HG03196 (cell line): ENCODE data around the gene NEURL4.
"Not testable (repeated sequence)": the region's sequence is repeated elsewhere in the genome, so short reads cannot be mapped to it uniquely, and the experiment has no call there.

Source experiments
- ATAC-seq: cut with Tn5 transposase; IDR thresholded peaks from one replicate; pipeline ENCODE4 v1.9.1; 2021; ENCODE audit not compliant: unreplicated experiment

NEURL4 gene

DNA sequence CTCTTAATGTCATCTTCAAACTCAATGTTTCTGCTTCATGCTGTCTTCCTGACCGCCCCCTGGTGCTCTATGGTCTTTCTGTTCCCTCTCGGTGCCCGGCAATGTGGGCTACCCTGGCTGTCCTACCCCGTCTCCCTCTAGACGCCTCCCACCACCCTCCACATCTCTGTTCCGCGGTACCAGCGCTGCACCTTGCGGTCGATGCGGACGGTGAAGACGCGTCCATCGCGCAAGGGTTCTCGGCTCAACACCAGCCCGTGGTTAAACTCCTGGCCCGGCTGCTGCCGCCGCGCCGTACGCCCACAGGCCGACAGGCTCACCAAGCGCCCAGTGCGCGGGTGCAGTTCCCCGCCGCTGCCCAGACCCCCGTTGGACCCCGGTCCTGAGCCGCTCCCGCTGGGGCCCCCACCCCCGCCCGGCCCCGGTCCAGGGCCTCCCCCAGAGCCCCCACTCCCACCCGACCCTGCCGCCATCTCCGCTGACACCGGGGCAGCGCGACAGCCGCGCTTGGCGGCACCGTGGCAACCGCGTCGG is at the start of gene NEURL4:
NEURL4 (minus strand) TSS at position 496 of the 534 bp plus-strand sequence; CDS start at position 473, 23 bp downstream.
- peak; percentile 8 for ATAC-seq

DNA sequence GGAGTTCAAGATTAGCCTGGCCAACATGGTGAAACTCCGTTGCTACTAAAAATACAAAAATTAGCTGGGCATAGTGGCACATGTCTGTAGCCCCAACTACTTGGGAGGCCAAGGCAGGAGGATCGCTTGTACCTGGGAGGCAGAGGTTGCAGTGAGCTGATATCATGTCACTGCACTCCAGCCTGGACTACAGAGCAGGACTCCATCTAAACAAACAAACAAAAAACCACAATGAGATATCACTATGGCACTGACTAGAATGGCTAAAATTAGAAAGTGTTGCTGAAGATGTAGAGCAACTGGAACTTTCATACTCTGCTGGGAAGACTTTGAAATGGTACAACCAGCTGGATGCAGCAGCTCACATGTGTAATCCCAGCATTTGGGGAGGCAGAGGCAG is 45.2 kb upstream of the NEURL4 start:
- ATAC-seq = no peak

DNA sequence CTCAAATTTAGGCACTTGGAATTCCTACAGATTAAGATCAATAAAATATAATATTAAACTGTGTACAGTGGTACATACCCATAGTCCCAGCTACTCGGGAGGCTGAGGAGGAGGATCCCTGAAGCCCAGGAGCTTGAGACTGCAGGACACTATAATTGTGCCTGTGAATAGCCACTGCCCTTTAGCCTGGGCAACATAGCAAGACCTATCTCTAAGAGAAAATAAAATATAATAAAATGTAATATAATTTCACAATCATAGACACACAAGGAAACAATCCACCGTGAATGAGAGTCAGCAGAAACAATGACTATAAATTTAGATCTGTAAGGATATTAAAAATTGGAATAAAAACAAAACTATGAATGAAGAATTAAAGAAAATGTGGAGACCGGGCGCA is 41.7 kb upstream of the NEURL4 start:
- no peak for ATAC-seq

DNA sequence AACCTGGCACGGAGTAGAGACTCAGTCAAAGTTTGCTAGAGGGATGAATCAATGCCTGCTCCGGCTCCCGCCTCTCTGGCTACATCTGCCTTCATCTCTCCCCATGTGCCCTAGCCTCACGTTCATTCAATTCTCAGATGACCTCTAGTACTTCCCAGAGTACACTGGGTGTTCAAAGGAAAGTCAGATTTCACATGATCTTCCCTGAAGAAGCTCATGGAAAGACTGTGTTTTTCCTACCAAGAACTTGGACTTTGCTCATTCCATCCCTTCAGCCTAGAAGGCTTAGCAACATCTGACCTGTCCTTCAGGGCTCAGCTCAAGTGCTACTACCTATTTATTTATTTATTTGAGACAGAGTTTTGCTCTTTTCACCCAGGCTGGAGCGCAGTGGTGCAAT is 40.7 kb upstream of the NEURL4 start:
- no peak for ATAC-seq

- ATAC-seq = not testable (repeated sequence)
Measured at GRCh38 chr17:7368599-7368994, 39.5 kb upstream of the NEURL4 start.

DNA sequence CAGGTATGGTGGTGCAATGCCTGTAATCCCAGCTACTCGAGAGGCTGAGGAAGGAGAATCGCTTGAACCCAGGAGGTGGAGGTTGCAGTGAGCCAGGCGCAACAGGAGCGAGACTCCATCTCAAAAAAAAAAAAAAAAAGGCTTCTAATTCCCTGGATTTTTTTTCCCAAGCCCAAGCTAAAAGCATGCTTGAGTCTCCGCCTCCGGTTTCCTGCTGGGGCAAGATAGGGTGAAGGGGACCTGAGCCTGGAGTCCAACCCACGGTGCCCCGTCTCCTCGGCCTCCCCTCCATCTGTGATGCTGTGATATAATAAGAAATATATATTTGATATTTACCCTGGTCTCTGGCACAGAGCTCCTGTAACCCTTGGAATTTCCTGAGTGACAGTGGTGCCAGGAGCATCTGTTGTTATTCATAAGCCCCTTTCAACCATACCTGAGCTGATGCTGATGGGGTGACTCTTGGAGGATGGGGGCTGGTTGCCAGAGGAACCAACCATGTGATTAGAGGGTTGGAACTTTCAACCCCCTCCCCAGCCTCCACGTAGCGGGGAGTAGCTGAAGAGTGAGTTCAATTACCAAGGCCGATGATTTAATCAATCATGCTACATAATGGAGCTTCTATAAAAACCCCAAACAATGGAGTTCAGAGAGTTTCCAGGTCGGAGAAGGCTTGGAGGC is 38.9 kb upstream of the NEURL4 start:
- no peak for ATAC-seq

GRCh38 chr17:7367083-7367482 is 37.9 kb upstream of the NEURL4 start:
- no peak for ATAC-seq

DNA sequence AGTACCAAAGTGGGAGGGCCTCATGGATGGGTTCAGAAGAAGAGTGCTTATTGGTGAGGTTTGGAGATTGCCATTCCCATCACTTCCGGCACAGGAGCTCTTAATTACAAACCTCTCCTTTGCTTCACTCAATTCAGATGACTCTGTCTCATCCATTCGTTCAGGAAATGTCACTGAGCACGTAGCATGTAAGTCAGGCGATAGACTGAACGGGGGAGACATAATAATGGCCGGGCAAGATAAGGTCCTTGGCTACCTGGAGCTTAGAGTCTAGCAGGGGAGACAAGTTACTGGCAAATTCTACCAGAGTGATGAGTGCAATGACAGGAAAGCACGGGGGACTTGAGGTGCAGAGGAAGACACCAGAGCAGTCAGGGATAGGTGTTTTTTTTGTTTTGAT is 36.8 kb upstream of the NEURL4 start:
- ATAC-seq = not testable (repeated sequence)

DNA sequence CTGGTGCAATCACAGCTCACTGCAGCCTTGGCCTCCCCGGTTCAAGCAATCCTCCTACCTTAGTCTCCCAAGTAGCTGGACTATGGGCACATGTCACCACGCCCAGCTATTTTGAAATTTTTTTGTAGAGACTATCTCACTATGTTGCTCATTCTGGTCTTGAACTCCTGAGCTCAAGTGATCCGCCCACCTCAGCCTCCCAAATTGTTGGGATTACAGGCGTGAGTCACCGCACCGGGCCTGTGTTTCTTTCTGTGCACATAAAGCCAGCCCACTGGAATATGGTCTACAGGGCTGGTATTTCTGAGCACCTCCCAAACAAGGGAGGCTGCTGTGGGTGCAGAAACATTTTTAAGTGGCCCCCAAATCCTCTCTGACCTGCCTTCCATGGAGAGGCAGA is 34.2 kb upstream of the NEURL4 start:
- no peak for ATAC-seq

GRCh38 chr17:7361906-7362305 is 32.8 kb upstream of the NEURL4 start:
- no peak for ATAC-seq

GRCh38 chr17:7357381-7357780 is 28.2 kb upstream of the NEURL4 start:
- ATAC-seq = no peak

GRCh38 chr17:7356756-7357155 is 27.6 kb upstream of the NEURL4 start:
- no peak for ATAC-seq

DNA sequence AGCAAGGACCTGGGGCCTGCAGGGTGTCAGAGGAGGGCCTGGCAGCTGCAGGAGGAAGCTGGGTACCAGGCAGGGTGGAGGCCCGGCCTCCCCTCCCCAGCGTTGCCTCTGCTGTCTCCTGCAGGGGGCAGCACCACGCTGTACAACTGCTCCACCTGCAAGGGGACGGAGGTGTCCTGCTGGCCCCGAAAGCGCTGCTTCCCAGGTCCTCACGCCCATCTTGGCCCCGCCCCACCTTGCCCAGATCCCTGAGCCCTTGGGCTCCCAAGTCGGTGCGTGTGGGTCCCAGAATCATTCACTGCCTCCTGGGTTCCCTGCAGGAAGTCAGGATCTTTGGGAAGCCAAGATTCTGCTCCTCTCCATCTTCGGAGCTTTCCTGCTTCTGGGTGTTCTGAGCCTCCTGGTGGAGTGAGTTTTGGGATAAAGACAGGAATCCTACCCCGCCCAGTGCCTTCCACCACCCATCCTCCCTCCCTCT is 27.0 kb upstream of the NEURL4 start:
- no peak for ATAC-seq

DNA sequence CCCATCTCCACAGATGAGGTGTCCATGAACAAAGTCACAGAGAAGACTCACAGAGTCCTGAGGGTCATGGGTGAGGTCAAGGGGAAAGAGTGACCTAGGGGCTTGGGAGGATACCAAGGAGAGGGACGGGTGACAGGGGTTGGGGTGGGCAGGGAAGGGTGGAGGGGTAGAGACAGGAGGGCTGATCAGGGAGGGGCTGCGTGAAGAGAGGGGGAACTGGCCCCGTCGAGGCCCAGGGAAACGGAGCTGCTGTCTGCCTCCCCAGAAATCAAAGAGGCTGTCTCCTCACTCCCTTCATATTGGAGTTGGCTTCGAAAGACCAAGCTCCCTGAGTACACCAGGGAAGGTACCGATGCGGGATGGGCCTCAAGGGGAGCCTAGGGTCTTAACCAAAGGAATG is 26.4 kb upstream of the NEURL4 start:
- no peak for ATAC-seq

DNA sequence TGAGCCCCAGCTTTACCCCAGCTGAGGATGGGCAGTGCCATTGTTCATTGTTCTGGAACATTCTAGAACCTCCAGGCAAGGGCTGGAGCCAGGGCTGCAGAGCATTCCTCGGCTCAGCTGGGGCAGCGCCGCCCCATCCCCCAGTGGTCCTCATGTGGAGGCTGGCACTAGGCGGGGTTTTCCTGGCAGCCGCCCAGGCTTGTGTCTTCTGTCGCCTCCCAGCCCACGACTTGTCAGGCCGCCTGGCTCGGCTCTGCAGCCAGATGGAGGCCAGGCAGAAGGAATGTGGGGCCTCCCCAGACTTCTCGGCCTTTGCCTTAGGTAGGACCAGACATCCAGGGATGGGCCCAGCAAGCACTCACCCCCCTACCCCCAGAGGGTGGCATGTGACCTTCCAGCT is 25.9 kb upstream of the NEURL4 start, which contains the start of gene TMEM95:
TMEM95 (plus strand) TSS at position 104 of the 400 bp plus-strand sequence; CDS start at position 153, 49 bp downstream.
- ATAC-seq = no peak

DNA sequence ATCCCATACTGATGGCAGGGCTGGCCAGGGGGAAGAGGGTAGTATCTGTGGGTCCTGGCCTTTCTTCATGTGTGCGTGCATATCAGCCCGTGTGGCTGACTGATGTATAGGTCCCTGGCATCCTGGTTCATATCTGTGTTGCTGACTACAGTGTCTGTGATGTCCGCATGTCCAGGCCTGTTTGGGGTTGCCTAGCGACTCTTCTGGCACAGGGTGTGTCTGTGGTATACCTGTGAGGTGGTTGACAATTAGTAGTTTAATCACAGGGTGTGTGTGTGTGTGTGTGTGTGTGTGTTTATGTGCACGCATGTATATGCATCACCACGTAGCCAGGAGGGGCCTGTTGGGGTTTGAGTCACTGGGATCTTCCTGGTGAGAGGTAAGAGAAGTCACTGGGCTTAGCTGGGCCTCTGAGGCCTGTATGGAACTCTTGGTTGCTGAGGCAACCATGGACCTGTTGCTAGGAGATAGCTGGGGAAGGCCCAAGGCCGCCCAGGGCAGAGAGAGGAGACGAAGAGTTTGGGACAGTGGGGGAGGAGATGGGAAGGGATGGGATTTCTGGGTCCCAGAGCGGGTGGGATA is 25.2 kb upstream of the NEURL4 start:
- no peak for ATAC-seq

- ATAC-seq = no peak
Measured at GRCh38 chr17:7352910-7353635, 23.9 kb upstream of the NEURL4 start.

DNA sequence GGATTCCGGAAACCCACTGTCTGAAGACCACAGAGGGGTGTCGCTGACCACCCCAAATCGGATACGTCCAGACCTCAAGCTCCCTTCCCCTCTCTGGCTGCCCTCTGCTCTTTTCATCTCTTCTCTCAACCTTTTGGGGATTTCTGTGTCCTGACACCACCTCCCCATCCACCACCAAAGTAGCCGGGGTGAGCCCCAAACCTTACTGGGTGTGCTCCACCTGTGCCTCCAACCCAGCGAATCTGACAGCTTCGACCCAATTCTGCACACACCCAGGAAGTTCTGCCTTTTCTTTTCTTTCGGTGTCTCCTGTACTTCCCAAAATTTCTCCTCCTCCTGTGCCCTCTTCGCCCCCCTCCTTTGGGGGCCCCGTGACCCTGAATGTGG is 23.4 kb upstream of the NEURL4 start:
- no peak for ATAC-seq

DNA sequence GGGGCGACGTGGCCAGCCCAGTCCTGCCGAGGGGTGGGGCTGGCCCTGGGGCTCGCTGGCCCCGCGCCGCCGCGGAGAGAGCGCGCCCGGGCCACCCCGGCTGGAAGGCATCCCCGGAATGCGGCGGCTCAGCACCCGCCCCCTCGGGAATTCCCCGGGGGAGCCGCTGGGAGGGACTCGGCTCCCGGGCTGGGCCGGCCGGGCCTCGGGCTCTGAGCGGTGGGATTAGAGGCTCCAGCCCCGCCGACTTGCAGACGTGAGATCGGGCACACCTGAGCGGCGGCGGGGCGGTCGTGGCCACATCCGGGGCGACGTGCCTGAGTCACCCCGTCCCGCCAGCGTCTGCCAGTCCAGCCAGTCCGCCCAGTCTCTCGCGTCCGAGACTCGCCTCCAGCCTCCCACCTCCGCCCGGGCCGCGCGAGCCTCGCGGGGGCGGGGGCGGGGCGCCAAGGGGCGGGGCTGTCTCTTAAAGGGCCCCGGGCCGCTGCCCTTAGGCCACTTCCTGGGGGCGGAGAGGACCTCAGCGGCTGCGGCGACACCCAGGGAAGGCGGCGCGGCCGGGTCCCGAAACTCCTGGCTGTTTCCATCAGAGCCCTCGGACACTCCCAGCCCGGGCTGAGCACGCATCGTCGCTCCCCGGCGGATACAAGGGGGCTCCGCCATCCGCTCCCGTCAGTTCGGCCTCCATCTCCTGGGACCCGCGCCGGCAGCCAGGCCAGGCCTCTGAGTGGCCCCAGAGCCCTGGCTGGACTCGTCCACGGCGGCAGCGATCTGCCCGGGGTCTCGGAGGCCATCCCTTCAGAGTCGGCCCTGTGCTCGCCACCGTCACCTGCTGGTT is 22.7 kb upstream of the NEURL4 start, which contains the start of gene KCTD11:
KCTD11 (plus strand) TSS at position 498 of the 838 bp plus-strand sequence.
- ATAC-seq = peak; percentile 68

DNA sequence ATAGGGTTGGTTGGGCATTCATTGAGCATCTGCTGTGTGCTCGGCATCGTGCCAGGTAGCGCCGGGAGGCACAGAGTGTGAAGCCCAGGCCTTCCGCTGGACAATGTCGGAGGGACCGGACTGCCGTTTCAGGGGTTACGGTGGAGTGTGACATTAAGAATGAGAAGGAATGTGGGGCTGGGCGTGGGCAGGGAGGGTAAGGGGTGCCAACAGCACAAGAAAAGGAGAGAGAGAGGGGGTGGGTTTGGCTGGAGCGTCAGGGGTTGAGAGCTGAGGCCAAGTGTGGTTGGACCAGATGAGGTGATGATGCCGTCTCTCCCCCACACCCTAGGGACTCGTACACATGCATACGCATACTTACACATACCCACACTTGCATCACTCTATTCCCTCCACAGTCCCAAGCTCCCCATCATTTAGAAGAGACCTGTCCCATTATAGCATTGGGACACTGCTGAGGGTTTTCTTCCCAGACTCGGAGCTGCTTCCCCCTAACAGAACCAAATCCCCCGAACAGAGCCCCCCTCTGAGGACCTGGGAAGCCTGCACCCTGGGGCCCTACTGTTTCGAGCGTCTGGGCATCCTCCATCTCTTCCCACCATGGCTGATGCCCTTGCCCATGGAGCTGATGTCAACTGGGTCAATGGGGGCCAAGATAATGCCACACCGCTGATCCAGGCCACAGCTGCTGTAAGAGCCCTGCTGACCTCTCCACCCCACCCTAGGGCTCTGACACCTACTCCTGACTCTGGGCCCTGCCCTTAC is 19.5 kb upstream of the NEURL4 start:
- ATAC-seq = no peak
